IMR-90 (cell line): ENCODE measurements around the gene TXNDC16. TPM values are rescaled to one million over a fixed set of nuclear protein-coding genes. Genes with fewer than 3 reads are reported as not detected.

Experiments
- ATAC-seq: fragments of 200-7000 bp; cut with Tn5 transposase; 2 replicates; pipeline ENCODE4 v1.9.1; 2020; ENCODE audit warnings: low read depth, mild to moderate bottlenecking, moderate library complexity
- BruUV-seq: library from RNA; stranded (reverse); fragments of 400-500 nt; replicated peaks from 2 replicates; lab custom pipeline; 2021; lab: Mats Ljungman, UMichigan
- CTCF ChIA-PET: fragments of 300-600 bp; formaldehyde crosslinking; extraction: SDS; loops from one replicate; lab custom pipeline; 2021; ENCODE audit warnings: antibody characterized with exemption; lab: Yijun Ruan, JAX
- POLR2A ChIA-PET: fragments of 300-600 bp; sonication (Branson Sonifier 250); formaldehyde crosslinking; loops from one replicate; lab custom pipeline; 2022; ENCODE audit warnings: antibody characterized with exemption; ENCODE audit not compliant: unreplicated experiment; lab: Charles Lee
- DNase-seq: peaks from one replicate; pipeline ENCODE4 v3.0.0; 2013
- H2AFZ ChIP-seq: replicated peaks from 2 replicates; pipeline ENCODE3; 2013; ENCODE audit warnings: low read length, mild to moderate bottlenecking; ENCODE audit not compliant: poor library complexity
- H2AK5ac ChIP-seq: 2 replicates; pipeline ENCODE4 v1.6.1; 2013; ENCODE audit warnings: low read depth, low read length, inconsistent platforms
- H2AK9ac ChIP-seq: replicated peaks from 2 replicates; pipeline ENCODE3; 2013; ENCODE audit warnings: mild to moderate bottlenecking, low read depth, low read length, moderate library complexity; ENCODE audit not compliant: poor library complexity
- H2BK120ac ChIP-seq: 2 replicates; pipeline ENCODE4 v1.6.1; 2013; ENCODE audit warnings: low read depth, low read length, inconsistent platforms
- H2BK15ac ChIP-seq: 3 replicates; pipeline ENCODE4 v1.6.1; 2013; ENCODE audit warnings: low read depth, low read length, inconsistent platforms
- H2BK20ac ChIP-seq: 2 replicates; pipeline ENCODE4 v1.6.1; 2013; ENCODE audit warnings: low read depth, mild to moderate bottlenecking, inconsistent platforms, low read length, moderate library complexity
- H2BK5ac ChIP-seq: 2 replicates; pipeline ENCODE4 v1.6.1; 2013; ENCODE audit warnings: mild to moderate bottlenecking, low read depth, low read length, inconsistent platforms; ENCODE audit not compliant: poor library complexity, severe bottlenecking
- H3K14ac ChIP-seq: replicated peaks from 2 replicates; pipeline ENCODE4 v1.6.1; 2013; ENCODE audit warnings: low read depth, low read length, inconsistent platforms
- H3K18ac ChIP-seq: 2 replicates; pipeline ENCODE4 v1.6.1; 2013; ENCODE audit warnings: low read depth, low read length, control low read depth
- H3K23ac ChIP-seq: 2 replicates; pipeline ENCODE4 v1.6.1; 2013; ENCODE audit warnings: low read depth, low read length, inconsistent platforms
- H3K27ac ChIP-seq: 2 replicates; pipeline ENCODE4 v1.5.1; 2013; ENCODE audit warnings: mild to moderate bottlenecking, control low read depth, low read length; ENCODE audit not compliant: insufficient read depth
- H3K27me3 ChIP-seq: 2 replicates; pipeline ENCODE4 v1.6.1; 2013; ENCODE audit warnings: low read length; ENCODE audit not compliant: control insufficient read depth, insufficient read depth
- H3K36me3 ChIP-seq: 2 replicates; pipeline ENCODE4 v1.6.1; 2013; ENCODE audit warnings: low read length, mixed read lengths; ENCODE audit not compliant: control insufficient read depth, insufficient read depth
- H3K4ac ChIP-seq: 2 replicates; pipeline ENCODE4 v1.6.1; 2013; ENCODE audit warnings: low read depth, low read length, inconsistent platforms
- H3K4me1 ChIP-seq: 2 replicates; pipeline ENCODE4 v1.6.1; 2013; ENCODE audit warnings: low read length, mixed read lengths; ENCODE audit not compliant: control insufficient read depth, insufficient read depth
- H3K4me2 ChIP-seq: 2 replicates; pipeline ENCODE4 v1.6.1; 2013; ENCODE audit warnings: low read depth, mild to moderate bottlenecking, control low read depth, low read length, moderate library complexity
- H3K4me3 ChIP-seq: 2 replicates; pipeline ENCODE4 v1.5.1; 2013; ENCODE audit warnings: low read depth, mild to moderate bottlenecking, control low read depth, low read length, moderate library complexity; ENCODE audit not compliant: insufficient read depth
- H3K56ac ChIP-seq: 2 replicates; pipeline ENCODE4 v1.6.1; 2013; ENCODE audit warnings: low read length, inconsistent platforms; ENCODE audit not compliant: insufficient read depth; ENCODE audit errors: extremely low read depth
- H3K79me1 ChIP-seq, 2 experiments: 2 replicates each; pipeline ENCODE4 v1.6.1; 2013; ENCODE audit warnings: low read length in 2 of 2, inconsistent platforms in 1 of 2, low read depth in 1 of 2
- H3K9ac ChIP-seq: 2 replicates; pipeline ENCODE4 v1.6.1; 2013; ENCODE audit warnings: low read depth, low read length, control low read depth
- H3K9me1 ChIP-seq: 2 replicates; pipeline ENCODE4 v1.6.1; 2013; ENCODE audit warnings: low read length, inconsistent platforms; ENCODE audit not compliant: insufficient read depth
- H3K9me3 ChIP-seq: 2 replicates; pipeline ENCODE4 v1.6.1; 2013; ENCODE audit warnings: low read length; ENCODE audit not compliant: control insufficient read depth, insufficient read depth
- H4K20me1 ChIP-seq: 2 replicates; pipeline ENCODE4 v1.6.1; 2013; ENCODE audit warnings: low read length, inconsistent platforms; ENCODE audit not compliant: insufficient read depth
- H4K5ac ChIP-seq: 2 replicates; pipeline ENCODE4 v1.6.1; 2013; ENCODE audit warnings: mild to moderate bottlenecking, low read depth, low read length, control low read depth
- H4K8ac ChIP-seq, 2 experiments: 2 replicates each; pipeline ENCODE4 v1.6.1; 2013; ENCODE audit warnings: low read depth in 2 of 2, low read length in 2 of 2, control low read depth in 1 of 2, inconsistent platforms in 1 of 2
- H4K91ac ChIP-seq: 2 replicates; pipeline ENCODE4 v1.6.1; 2013; ENCODE audit warnings: low read depth, low read length, inconsistent platforms; ENCODE audit not compliant: insufficient read depth
- BHLHE40 ChIP-seq: fragments of 150-350 bp; IDR thresholded peaks from 2 replicates; pipeline ENCODE4 v1.6.1; 2016; ENCODE audit warnings: mild to moderate bottlenecking, low read depth, low read length
- MAZ ChIP-seq: IDR thresholded peaks from 2 replicates; pipeline ENCODE4 v1.6.1; 2012; ENCODE audit warnings: low read depth, mild to moderate bottlenecking, low read length, improper control_type of control experiment, moderate library complexity, borderline replicate concordance
- NFE2L2 ChIP-seq: fragments of 150-350 bp; IDR thresholded peaks from 2 replicates; pipeline ENCODE4 v1.6.1; 2016; ENCODE audit warnings: low read depth, mild to moderate bottlenecking, low read length
- RFX5 ChIP-seq: IDR thresholded peaks from 2 replicates; pipeline ENCODE4 v1.8.0; 2012; ENCODE audit warnings: low read depth, mild to moderate bottlenecking, low read length, moderate library complexity
- WGBS, 2 experiments: methylation state at CpG; one replicate each; pipeline versions ENCODE4 v1.1.5 to v1.1.7; 2013; ENCODE audit warnings: missing lambda C conversion rate in 2 of 2; ENCODE audit not compliant: insufficient read length in 1 of 2; ENCODE audit errors: extremely low coverage in 2 of 2; 5-methylcytosine and 5-hydroxymethylcytosine counted together
- dilution Hi-C: fragments of 300-500 bp; cut with HindIII; formaldehyde crosslinking; loops from one replicate; pipeline ENCODE4 v1.14.3; 2018; ENCODE audit warnings: low sequenced_read_pairs; ENCODE audit not compliant: unreplicated experiment
- in situ Hi-C: fragments of 300-500 bp; cut with MboI; formaldehyde crosslinking; loops from 3 replicates; pipeline ENCODE4 v1.14.3; 2019; ENCODE audit warnings: low sequenced_read_pairs, inconsistent platforms, mixed read lengths
- intact Hi-C: fragments of 100-400 bp; cut with micrococcal nuclease; formaldehyde crosslinking; loops from 2 replicates; pipeline ENCODE4 v1.10.0; 2022
- polyA plus RNA-seq, 3 experiments: library from polyadenylated mRNA; depleted of rRNA; stranded (reverse); fragments of >200 nt; gene quantifications; 2 replicates each; pipeline ENCODE4 v1.2.3, GENCODE V29; 2012; ENCODE audit warnings: low replicate concordance in 1 of 3
- total RNA-seq: library from RNA; depleted of rRNA; stranded (reverse); fragments of >200 nt; gene quantifications from 2 replicates; pipeline ENCODE4 v1.2.3, GENCODE V29; 2012

TXNDC16 gene
- total and polyA plus RNA-seq, 2 of the 4 experiments (the other 2 are of a cell fraction), result 1.4 TPM

DNA sequence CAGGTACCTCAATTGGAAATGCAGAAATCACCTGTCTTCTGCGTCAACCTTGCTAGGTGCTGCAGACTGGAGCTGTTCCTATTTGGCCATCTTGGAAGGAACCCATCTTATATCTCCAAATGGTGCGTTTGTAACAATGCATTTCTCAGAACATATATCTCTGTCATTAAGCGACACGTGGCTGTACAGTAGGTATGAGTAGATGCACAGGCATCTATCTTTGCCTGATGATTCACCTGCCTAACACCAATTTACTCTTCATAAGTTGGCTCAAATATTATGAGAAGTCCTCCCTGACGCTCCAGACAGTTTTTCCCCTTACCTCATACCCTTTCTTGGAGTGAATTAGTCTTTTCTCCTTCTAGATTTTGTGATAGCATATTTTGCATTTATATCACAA is 44.6 kb upstream of the TXNDC16 start:
- Histone ChIP-seq H3K36me3 (no peaks in the 10 kb centered on the region), H2BK20ac (no peak overlapping the region), H3K27ac (no peak overlapping the region), H4K8ac (no peak overlapping the region), H2AK5ac (no peak overlapping the region), H4K5ac (no peak overlapping the region), H3K4me3 (no peak overlapping the region), H3K56ac (no peak overlapping the region), H2BK15ac (no peak overlapping the region), H3K9me3 (no peaks in the 10 kb centered on the region), H3K18ac (no peak overlapping the region), H4K91ac (no peak overlapping the region), H3K14ac (no peak overlapping the region), H2AFZ (no peak overlapping the region), H3K4ac (no peak overlapping the region), H4K20me1 (no peaks in the 10 kb centered on the region), H3K4me2 (no peak overlapping the region), H2BK5ac (no peak overlapping the region), H2BK120ac (no peak overlapping the region), H3K4me1 (no peaks in the 10 kb centered on the region), H3K27me3 (no peaks in the 10 kb centered on the region), H3K23ac (no peak overlapping the region), H3K79me1 (no peaks in the 10 kb centered on the region), H3K9me1 (no peaks in the 10 kb centered on the region), H3K9ac (no peak overlapping the region), H2AK9ac (no peak overlapping the region)
- no peak for TF ChIP-seq BHLHE40
- TF ChIP-seq RFX5, result no peak
- TF ChIP-seq MAZ, result no peak
- TF ChIP-seq NFE2L2, result no peak
- DNase-seq (peak; percentile 1), ATAC-seq (no peak)
- dilution Hi-C loops, result no loop called here
- ChIA-PET POLR2A (no interaction called here), CTCF (no interaction called here)
- BruUV-seq, result no TSS peak
- intact Hi-C loops, result no loop called here
- in situ Hi-C loops, result no loop called here
- WGBS, 2 experiments, result no CpG with 5 or more reads among the region's 5 CpGs
